NCI-H1417 (cell line): ENCODE results near the gene LETM1.
A peak's percentile ranks its signal among the peaks of the same experiment; 100 is the strongest.

Source experiments
- DNase-seq, 3 experiments: peaks; one replicate each; lab custom pipeline; 2025; lab: John Stamatoyannopoulos, UW

Gene LETM1

GRCh38 chr4:1825326-1825725 is 30.6 kb downstream of the LETM1 start:
- peak in 1 of 3 experiments; percentile 39 for DNase-seq

- DNase-seq, result no peak
These were observed 31.2 kb downstream of the LETM1 start for GRCh38 chr4:1824746-1825145.

GRCh38 chr4:1823545-1823932 is 32.4 kb downstream of the LETM1 start:
- DNase-seq, result no peak

DNA sequence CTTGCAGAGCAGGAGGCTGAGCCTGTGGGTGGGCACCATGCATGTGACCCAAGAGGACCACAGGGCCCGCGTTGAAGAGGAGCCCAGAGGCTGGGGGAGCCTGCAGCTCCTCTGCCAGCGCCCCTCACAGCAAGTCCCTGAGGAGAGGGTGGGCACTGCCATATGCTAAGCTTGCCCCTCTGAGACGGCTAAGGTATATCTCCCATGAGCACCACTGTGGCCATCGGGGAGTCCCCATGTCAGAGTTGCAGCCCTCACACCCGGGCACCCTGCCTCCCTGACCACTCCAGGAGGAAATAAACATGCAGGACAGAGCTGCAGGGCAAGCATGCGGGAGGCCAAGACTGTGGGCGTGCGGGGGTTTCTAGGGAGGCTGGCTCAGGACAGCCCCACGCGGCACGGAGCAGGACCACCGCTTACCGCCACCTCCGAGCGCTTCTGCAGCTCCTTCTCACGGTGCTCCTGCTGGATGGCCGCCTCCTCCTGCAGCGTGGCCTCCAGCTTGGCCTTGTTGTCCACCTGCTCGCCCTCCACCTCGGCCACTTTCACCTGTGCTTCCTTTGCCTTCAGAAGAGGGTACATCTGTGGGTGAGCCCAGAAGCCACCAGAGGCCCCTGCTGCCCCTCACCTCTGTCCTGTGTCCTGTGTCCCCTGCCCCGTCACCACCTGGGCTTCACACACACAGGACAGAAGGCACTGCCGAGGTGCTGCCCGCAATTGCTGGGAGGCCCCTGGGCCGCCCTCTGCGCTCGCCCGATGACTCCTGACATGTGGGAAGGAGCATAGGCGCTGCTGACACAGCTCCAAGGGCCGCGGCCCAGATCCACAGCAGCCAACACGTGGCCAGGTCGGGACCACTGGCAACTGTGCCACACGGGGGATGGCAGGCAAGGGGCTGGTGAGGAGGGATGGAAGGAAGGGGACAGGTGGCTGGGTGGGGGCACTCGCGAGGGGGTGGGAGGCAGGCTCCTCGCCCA is 33.1 kb downstream of the LETM1 start:
- DNase-seq, result no peak

DNA sequence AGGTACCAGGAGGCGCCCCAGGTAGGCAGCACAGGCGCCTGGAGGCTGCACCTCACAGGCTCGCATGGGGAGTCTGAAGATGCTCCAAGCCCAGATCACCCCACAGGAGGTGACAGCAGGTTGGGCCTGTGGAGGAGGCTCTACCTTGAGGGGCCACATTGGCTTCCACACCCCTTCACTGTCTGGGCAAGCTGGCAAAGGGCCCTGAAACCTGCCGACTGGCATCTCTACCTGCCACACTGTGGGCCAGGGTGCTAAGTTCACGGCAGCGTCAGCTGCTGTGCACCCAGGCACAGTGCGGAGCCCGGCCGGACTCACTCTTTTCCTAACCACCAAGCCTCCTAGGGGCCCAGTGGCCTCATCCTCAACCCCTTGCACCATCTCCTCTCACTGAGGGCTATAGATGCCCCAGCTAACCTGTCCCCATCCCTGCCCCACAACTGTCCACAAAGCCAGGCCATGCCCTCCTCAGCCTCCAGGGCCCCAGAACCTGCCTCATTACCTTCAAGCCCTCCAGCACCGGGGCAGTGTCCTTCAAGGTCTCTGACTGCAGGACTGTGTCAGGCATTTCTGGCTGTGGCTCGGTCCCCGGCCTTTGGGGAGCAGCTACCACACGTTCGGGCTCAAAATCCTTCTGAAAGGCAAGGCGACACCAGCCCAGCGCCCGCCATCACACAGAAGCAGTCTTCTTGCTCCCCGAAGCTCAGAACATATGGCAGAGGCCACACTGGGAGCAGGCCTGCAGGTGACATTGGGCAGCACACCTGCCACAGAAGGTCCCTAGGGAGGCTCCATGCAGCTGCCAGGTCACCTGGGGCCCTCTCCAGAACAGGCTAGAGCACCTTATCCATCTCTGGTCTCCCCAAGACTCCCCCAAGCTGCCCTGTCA is 34.0 kb downstream of the LETM1 start:
- no peak for DNase-seq

GRCh38 chr4:1819816-1820215 is 36.1 kb downstream of the LETM1 start:
- no peak for DNase-seq

- no peak for DNase-seq
These were observed 36.7 kb downstream of the LETM1 start for GRCh38 chr4:1819284-1819683.

- DNase-seq, result no peak
These were observed 39.7 kb downstream of the LETM1 start for GRCh38 chr4:1815997-1816860.

- DNase-seq, result no peak
These were observed 40.6 kb downstream of the LETM1 start for GRCh38 chr4:1815096-1815996.

DNA sequence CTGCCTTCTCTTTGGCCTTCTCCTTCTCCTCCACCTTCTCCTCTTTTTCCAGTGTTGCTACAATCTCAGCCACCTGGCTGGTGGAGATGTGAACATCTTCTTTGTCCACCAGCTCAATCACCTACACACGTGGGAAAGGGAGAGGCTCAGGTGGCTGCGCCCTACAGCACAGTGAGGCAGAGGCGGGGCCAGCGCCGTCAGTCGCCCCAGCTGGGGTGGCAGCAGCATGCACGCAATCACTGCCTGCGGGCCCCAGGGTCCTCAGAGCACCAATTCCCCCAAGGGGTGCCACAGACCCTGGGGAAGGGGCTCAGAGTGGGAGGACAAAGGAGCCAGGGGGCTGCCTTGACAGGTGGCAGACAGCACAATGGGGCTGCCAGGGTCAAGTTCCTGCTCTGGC is 41.5 kb downstream of the LETM1 start:
- DNase-seq, result no peak

DNA sequence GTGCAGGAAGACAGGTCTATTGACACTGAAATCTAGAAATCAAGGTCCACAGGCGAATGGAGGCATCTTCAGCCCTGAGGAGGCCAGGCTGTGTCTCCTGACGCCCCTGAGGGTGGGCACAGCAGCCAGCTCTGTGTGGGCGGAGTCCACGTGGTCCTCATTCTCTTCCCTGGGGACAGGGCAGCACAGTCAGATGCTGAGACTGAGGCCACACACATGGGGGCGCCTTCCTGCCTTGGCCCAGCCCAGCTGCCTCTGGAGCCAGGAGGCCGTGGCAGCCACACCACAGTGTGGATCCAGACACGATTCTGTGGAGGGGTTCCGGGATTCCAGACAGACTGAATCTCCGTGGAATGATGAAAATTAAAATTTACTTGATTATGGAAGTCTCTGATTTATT is 42.0 kb downstream of the LETM1 start:
- no peak for DNase-seq

GRCh38 chr4:1813231-1813630 is 42.7 kb downstream of the LETM1 start:
- no peak for DNase-seq

DNA sequence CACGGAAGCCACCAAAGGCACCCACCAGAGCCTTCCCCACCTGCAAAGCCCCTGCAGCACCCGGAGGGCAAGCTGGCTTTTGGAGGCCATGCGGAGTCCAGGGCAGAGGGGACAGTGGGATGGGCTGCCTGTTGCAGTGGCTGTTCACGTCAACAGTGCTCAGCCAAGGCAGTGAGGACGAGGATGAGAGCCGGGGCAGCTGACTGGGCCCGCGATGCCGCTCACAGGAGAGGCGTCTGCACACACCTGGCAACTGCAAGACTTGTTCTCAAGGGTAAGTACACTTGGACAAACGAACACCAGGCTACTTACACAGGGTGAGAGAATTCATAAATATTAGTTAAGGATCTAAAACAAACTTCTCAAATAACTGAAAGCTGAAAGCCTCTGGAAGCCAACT is 43.2 kb downstream of the LETM1 start:
- DNase-seq, result no peak

DNA sequence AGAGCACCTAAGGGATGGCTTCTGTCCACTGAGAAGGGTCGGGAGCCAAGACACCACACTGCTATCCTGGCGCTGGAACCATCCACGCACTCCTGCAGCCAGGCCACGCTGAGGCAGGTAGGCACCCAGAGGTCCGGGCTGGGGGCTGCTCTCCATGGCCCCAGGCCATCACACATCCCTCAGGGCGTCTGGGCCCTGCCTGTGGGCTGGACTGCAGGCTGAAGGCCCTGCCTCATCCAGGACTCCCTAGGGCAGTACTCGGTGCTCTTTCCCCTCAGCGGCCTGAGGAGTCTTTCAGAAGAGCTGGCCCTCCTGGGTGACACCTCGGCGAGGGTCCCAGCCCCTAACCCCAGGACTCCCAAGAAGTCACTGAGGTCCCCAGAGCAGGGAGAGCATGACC is 45.2 kb downstream of the LETM1 start:
- DNase-seq, result no peak

DNA sequence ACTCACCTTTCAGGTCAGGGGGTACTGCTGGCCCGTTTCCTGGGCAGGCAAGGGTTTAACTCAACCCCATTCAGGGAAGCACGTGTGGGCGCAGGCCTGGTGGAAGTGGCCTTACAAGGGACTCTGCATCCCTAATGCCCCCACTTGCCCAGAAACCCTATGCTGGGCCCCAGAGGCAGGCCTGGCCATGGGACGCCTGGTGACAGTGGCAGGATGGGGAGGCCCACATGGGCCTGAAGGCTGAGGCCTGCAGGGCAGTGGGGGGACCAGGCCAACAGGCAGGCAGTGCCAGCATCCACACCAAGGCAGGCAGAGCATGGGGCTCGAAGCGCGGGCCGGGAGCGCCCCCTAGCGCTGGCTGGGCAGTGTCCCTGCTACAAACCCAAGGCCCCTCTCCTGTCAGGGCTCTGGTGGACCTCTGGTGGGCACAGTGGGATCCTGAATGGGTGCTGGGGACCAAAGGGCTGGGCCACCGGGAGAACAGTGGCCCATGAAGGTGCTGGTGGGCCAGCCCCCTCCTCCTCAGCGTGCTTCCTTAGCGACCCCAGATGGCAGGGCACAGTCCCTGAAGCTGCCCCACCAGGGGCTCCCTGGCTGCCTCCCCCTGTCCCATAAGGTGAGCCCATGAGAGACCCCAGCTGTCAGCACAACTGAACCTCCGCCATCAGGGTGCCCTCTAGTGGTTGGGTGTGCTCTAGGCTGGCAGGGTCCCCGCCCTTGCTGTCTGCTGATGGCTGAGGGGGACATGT is 46.0 kb downstream of the LETM1 start:
- DNase-seq, result peak; percentile 28 to 65 (median 40)

- no peak for DNase-seq
These were observed 46.9 kb downstream of the LETM1 start for GRCh38 chr4:1808851-1809753.

- no peak for DNase-seq
These were observed 47.6 kb downstream of the LETM1 start for GRCh38 chr4:1808396-1808795.

- peak in 1 of 3 experiments; percentile 22 for DNase-seq
These were observed 48.6 kb downstream of the LETM1 start for GRCh38 chr4:1807332-1807777.
